HepG2 (cell line): ENCODE data around the gene RDH11. TPM values are rescaled to one million over a fixed set of nuclear protein-coding genes. Genes with fewer than 3 reads are reported as not detected.
"Not testable (repeated sequence)": the region's sequence is repeated elsewhere in the genome, so short reads cannot be mapped to it uniquely, and the experiment has no call there.

Experiments used
- ATAC-seq: fragments of 200-7000 bp; cut with Tn5 transposase; 3 replicates; pipeline ENCODE4 v1.9.1; 2020; ENCODE audit warnings: mild to moderate bottlenecking, moderate library complexity
- BruUV-seq: library from RNA; stranded (reverse); fragments of 400-500 nt; replicated peaks from 2 replicates; lab custom pipeline; 2021; lab: Mats Ljungman, UMichigan
- CTCF ChIA-PET: fragments of 300-600 bp; formaldehyde crosslinking; extraction: SDS; loops from one replicate; lab custom pipeline; 2021; ENCODE audit warnings: low total read pairs, inconsistent platforms, low intra/inter-chr PET ratio; lab: Yijun Ruan, JAX
- POLR2A ChIA-PET: fragments of 350-600 bp; sonication (Branson Sonifier 250); formaldehyde crosslinking; loops from one replicate; lab custom pipeline; 2020; ENCODE audit warnings: antibody characterized with exemption, inconsistent platforms; lab: Yijun Ruan, JAX
- DNase-seq: peaks from one replicate; pipeline ENCODE4 v3.0.0-alpha.2; 2015; ENCODE audit warnings: low spot score
- FAIRE-seq: peaks from 3 replicates; lab custom pipeline; 2011; peaks lifted over from hg19 to GRCh38; lab: Jason Lieb, UNC
- H2AFZ ChIP-seq: one replicate; pipeline ENCODE4 v1.6.1; 2011; ENCODE audit warnings: low read length, inconsistent platforms
- H3K27ac ChIP-seq: fragments of 300-600 bp; 3 replicates; pipeline ENCODE4 v1.8.0; 2011; ENCODE audit warnings: mixed run types, mild to moderate bottlenecking, mixed read lengths, low read length, inconsistent platforms; ENCODE audit not compliant: insufficient read depth; ENCODE audit errors: extremely low read length
- H3K27me3 ChIP-seq, 2 experiments: fragments of 200-600 bp in 1 of 2; 2 replicates in 1 of 2; 3 replicates in 1 of 2; pipeline versions ENCODE4 v1.6.0 to v1.8.0; 2011; ENCODE audit warnings: low read length in 2 of 2, mild to moderate bottlenecking in 2 of 2, moderate library complexity in 2 of 2, inconsistent platforms in 1 of 2; ENCODE audit not compliant: insufficient read depth in 2 of 2, control insufficient read depth in 1 of 2
- H3K36me3 ChIP-seq, 2 experiments: fragments of 200-600 bp in 1 of 2; replicated peaks in 1 of 2; 2 replicates in 1 of 2; 3 replicates in 1 of 2; pipeline versions ENCODE4 v1.5.1 to v1.8.0; 2011; ENCODE audit warnings: low read length in 2 of 2, inconsistent platforms in 1 of 2; ENCODE audit not compliant: insufficient read depth in 2 of 2, control insufficient read depth in 1 of 2
- H3K4me1 ChIP-seq: 2 replicates; pipeline ENCODE4 v1.5.1; 2012; ENCODE audit warnings: low read length, inconsistent platforms; ENCODE audit not compliant: insufficient read depth
- H3K4me2 ChIP-seq: 2 replicates; pipeline ENCODE4 v1.6.0; 2011; ENCODE audit warnings: low read depth, low read length, inconsistent platforms
- H3K4me3 ChIP-seq, 3 experiments: fragments of 200-600 bp in 1 of 3; sonication (generic), shearing (Covaris generic) in 1 of 3; replicated peaks in 1 of 3; 2 replicates each; pipeline ENCODE4 v1.5.1; 2011 to 2016; ENCODE audit warnings: low read length in 3 of 3, inconsistent platforms in 2 of 3, low read depth in 2 of 3, mild to moderate bottlenecking in 2 of 3, control low read depth in 1 of 3, mixed read lengths in 1 of 3; ENCODE audit not compliant: insufficient read depth in 1 of 3
- H3K79me2 ChIP-seq: one replicate; pipeline ENCODE4 v1.6.1; 2011; ENCODE audit warnings: low read length, inconsistent platforms; ENCODE audit not compliant: insufficient read depth
- H3K9ac ChIP-seq: 2 replicates; pipeline ENCODE4 v1.6.0; 2011; ENCODE audit warnings: mild to moderate bottlenecking, low read depth, low read length, inconsistent platforms; ENCODE audit not compliant: insufficient read depth
- H3K9me3 ChIP-seq: 2 replicates; pipeline ENCODE4 v1.5.1; 2012; ENCODE audit warnings: mild to moderate bottlenecking, low read length
- H4K20me1 ChIP-seq: 2 replicates; pipeline ENCODE4 v1.6.0; 2011; ENCODE audit warnings: inconsistent platforms, mild to moderate bottlenecking, low read length, moderate library complexity; ENCODE audit not compliant: insufficient read depth
- AHR ChIP-seq: IDR thresholded peaks from 2 replicates; pipeline ENCODE4 v1.6.1; 2018; ENCODE audit warnings: missing genetic modification reagents, missing compliant biosample characterization
- ARID5B ChIP-seq: IDR thresholded peaks from 2 replicates; pipeline ENCODE4 v1.4.0; 2020; ENCODE audit warnings: mild to moderate bottlenecking, missing genetic modification reagents
- BHLHE40 ChIP-seq: IDR thresholded peaks from 2 replicates; pipeline ENCODE4 v1.6.1; 2011; ENCODE audit warnings: low read length, improper control_type of control experiment
- CCAR2 ChIP-seq: fragments of 200-400 bp; formaldehyde crosslinking; optimal IDR thresholded peaks from 2 replicates; pipeline ENCODE3; 2018; ENCODE audit warnings: low read depth, mild to moderate bottlenecking, low read length, moderate library complexity
- FOSL2 ChIP-seq: sonication (generic); formaldehyde crosslinking; IDR thresholded peaks from 2 replicates; pipeline ENCODE4 v1.4.0; 2020; ENCODE audit warnings: missing genetic modification reagents
- GATAD1 ChIP-seq: IDR thresholded peaks from 2 replicates; pipeline ENCODE4 v1.6.1; 2016; ENCODE audit warnings: missing genetic modification reagents, missing compliant biosample characterization
- HOXD1 ChIP-seq: sonication (generic); formaldehyde crosslinking; IDR thresholded peaks from 2 replicates; pipeline ENCODE4 v1.5.0; 2020; ENCODE audit warnings: missing genetic modification reagents
- PATZ1 ChIP-seq: sonication (generic); formaldehyde crosslinking; IDR thresholded peaks from 2 replicates; pipeline ENCODE4 v1.4.0; 2020; ENCODE audit warnings: missing genetic modification reagents
- ZBTB3 ChIP-seq: sonication (generic); formaldehyde crosslinking; IDR thresholded peaks from 2 replicates; pipeline ENCODE4 v1.4.0; 2020; ENCODE audit warnings: low read depth, mild to moderate bottlenecking, moderate library complexity, missing genetic modification reagents, borderline replicate concordance
- ZNF607 ChIP-seq: sonication (generic); formaldehyde crosslinking; IDR thresholded peaks from 2 replicates; pipeline ENCODE4 v1.5.1; 2020; ENCODE audit warnings: missing genetic modification reagents, mild to moderate bottlenecking, borderline replicate concordance
- ZNF614 ChIP-seq: IDR thresholded peaks from 2 replicates; pipeline ENCODE4 v1.6.1; 2018; ENCODE audit warnings: missing biosample characterization, missing genetic modification reagents, inconsistent platforms, borderline replicate concordance
- WGBS: methylation state at CpG from one replicate; pipeline ENCODE4 v1.1.6; 2017; ENCODE audit warnings: low lambda C conversion rate; 5-methylcytosine and 5-hydroxymethylcytosine counted together
- in situ Hi-C: cut with HindIII; loops from 2 replicates; pipeline ENCODE4 v1.10.0; 2017; ENCODE audit warnings: low pct_unique_long_range_greater_than_20kb; ENCODE audit not compliant: extremely low pct_ligation_motif_present
- intact Hi-C: fragments of 100-400 bp; cut with micrococcal nuclease; formaldehyde crosslinking; loops from one replicate; pipeline ENCODE4 v1.10.0; 2022; ENCODE audit not compliant: unreplicated experiment
- polyA plus RNA-seq, 8 experiments: library from polyadenylated mRNA; depleted of rRNA in 3 of 8; stranded (reverse) in 7 of 8; unstranded in 1 of 8; fragments of >200 nt; fragmentation: Illumina TruSeq in 4 of 8; extraction: Trizol in 4 of 8; gene quantifications; 2 replicates each; pipeline versions ENCODE4 v1.2.1 to v1.2.3, GENCODE V29; 2011 to 2016; ENCODE audit warnings: low read depth in 4 of 8, missing spikeins in 1 of 8, mixed read lengths in 1 of 8; ENCODE audit not compliant: insufficient read depth in 1 of 8
- total RNA-seq, 5 experiments: library from RNA; depleted of rRNA; stranded (reverse); fragments of >200 nt; fragmentation: Illumina TruSeq; extraction: Trizol; gene quantifications; 2 replicates each; pipeline ENCODE4 v1.2.3, GENCODE V29; 2016; ENCODE audit warnings: low read depth in 1 of 5

The RDH11 gene
- total and polyA plus RNA-seq, 2 of the 13 experiments (the other 11 are each of a cell fraction or from before 2014, with no cell fraction given) = 106 to 131 TPM

- TF ChIP-seq HOXD1 (CRISPR knock-in tag) (no peak), ZBTB3 (CRISPR knock-in tag) (no peak)
Observed at GRCh38 chr14:67719866-67720265, 24.3 kb upstream of the RDH11 start (continued).

- H3K79me2 ChIP-seq, CTCF ChIA-PET, H3K27ac ChIP-seq, FAIRE-seq, ATAC-seq, intact Hi-C loops, H3K4me2 ChIP-seq, H2AFZ ChIP-seq, H3K9ac ChIP-seq, DNase-seq, H3K4me3 ChIP-seq, H4K20me1 ChIP-seq, BruUV-seq, H3K9me3 ChIP-seq, H3K36me3 ChIP-seq, in situ Hi-C loops, H3K27me3 ChIP-seq: not testable (repeated sequence)
- POLR2A ChIA-PET = interaction anchor here (2.0 kb wide), 1 partner anchor 10 kb away, joined by 9 read pairs; no protein-coding TSS in a partner anchor
- peaks cover 58% of the 10 kb centered on the region for H3K4me1 ChIP-seq
- 62% methylated on average over 3 of the region's 3 CpGs for WGBS
Observed at GRCh38 chr14:67719385-67719784, 23.8 kb upstream of the RDH11 start.

- CTCF ChIA-PET = no interaction called here
- POLR2A ChIA-PET = interaction anchor here (2.0 kb wide), 1 partner anchor 11 kb away, joined by 9 read pairs; no protein-coding TSS in a partner anchor
- no peak overlapping the region for H2AFZ ChIP-seq
- TF ChIP-seq PATZ1 = no peak
- TF ChIP-seq FOSL2 (CRISPR knock-in tag) = peak; percentile 20; the same call in 1 of the 2 replicates
- TF ChIP-seq BHLHE40 = no peak
- TF ChIP-seq ARID5B (CRISPR knock-in tag) = 0 out of 2 replicates have a peak, but pooled peaks have one; percentile 14
- TF ChIP-seq CCAR2 = no peak
- TF ChIP-seq ZNF607 = no peak
- TF ChIP-seq AHR (CRISPR knock-in tag) = no peak
- 0 out of 2 replicates have a peak, but pooled peaks have one; percentile 36 for TF ChIP-seq ZNF614 (CRISPR knock-in tag)
- 0 out of 2 replicates have a peak, but pooled peaks have one; percentile 11 for TF ChIP-seq GATAD1 (CRISPR knock-in tag)
Observed at GRCh38 chr14:67718265-67718664, 22.7 kb upstream of the RDH11 start.

More at GRCh38 chr14:67718265-67718664, 22.7 kb upstream of the RDH11 start:
- intact Hi-C loops (no loop called here), in situ Hi-C loops (no loop called here)
- Histone ChIP-seq H3K4me2 (peak overlapping the region; percentile 51; the same call in 1 of the 2 replicates), H3K4me1 (peaks cover 62% of the 10 kb centered on the region), H3K9ac (no peak overlapping the region), H3K9me3 (no peaks in the 10 kb centered on the region), H3K27ac (no peak overlapping the region), H3K36me3 (no peaks in the 10 kb centered on the region), H3K27me3 (no peaks in the 10 kb centered on the region), H4K20me1 (no peaks in the 10 kb centered on the region), H3K4me3 (no peak overlapping the region), H3K79me2 (no peaks in the 10 kb centered on the region)
- BruUV-seq = no TSS peak
- peak; percentile 32 for FAIRE-seq
- DNase-seq = no peak
- 0% methylated on average over 1 of the region's 2 CpGs for WGBS
- ATAC-seq = peak; percentile 68
